Measurements from ENCODE around the gene CARMIL3.

Gene CARMIL3

DNA sequence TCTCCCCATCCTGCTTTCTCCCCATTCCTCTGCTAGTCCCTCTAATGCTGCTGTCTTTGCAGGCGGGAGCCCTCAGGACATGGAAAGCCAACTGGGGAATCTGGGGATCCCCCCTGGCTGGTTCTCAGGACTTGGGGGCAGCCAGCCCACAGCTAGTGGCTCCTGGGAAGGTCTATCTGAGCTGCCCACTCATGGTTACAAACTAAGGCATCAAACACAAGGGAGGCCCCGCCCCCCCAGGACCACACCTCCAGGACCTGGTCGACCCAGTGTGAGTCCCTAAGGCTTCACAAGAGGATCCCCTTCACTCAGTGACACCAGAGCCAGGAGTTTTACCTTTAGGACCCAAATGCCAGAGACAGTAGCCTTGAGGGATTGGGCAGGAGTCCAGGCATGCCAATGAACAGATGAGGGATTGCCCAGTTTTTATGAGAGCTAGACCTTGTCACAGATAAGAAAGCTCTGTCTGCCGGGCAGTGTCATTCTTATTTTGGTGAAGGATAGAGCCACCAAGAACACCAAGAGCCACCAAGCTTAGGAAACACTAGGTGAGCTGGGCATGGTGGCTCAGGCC, 11.5 kb downstream of the CARMIL3 start:
- no peak for DNase-seq (ENCODE audit: low read depth)

- DNase-seq (ENCODE audit: low read depth): no peak
Observed at GRCh38 chr14:24064091-24064795, 12.4 kb downstream of the CARMIL3 start.

- DNase-seq (ENCODE audit: low read depth): no peak
Observed at GRCh38 chr14:24064856-24065255, 13.0 kb downstream of the CARMIL3 start.

DNA sequence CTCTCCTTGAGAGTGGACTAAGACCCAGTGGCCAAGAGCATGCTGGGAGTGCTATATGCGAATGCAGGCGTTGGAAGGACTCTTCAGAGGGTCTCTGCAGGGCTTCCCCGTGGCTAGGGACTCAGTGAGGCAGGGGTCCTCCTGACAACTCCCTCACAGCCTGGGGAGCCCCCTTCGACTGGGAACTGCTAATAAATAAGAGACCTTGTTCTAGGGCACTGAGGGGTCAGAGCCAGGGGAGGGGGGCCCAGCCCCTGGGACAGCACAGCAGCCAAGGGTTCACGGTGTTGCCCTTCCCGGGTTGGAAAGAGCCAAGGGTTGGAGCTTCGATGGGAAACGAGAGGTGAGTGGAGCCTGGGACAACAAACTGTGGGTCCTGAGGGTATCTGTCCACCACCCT, 13.6 kb downstream of the CARMIL3 start:
- no peak for DNase-seq (ENCODE audit: low read depth)

- DNase-seq (ENCODE audit: low read depth): no peak
Observed at GRCh38 chr14:24066496-24067132, 14.8 kb downstream of the CARMIL3 start.

DNA sequence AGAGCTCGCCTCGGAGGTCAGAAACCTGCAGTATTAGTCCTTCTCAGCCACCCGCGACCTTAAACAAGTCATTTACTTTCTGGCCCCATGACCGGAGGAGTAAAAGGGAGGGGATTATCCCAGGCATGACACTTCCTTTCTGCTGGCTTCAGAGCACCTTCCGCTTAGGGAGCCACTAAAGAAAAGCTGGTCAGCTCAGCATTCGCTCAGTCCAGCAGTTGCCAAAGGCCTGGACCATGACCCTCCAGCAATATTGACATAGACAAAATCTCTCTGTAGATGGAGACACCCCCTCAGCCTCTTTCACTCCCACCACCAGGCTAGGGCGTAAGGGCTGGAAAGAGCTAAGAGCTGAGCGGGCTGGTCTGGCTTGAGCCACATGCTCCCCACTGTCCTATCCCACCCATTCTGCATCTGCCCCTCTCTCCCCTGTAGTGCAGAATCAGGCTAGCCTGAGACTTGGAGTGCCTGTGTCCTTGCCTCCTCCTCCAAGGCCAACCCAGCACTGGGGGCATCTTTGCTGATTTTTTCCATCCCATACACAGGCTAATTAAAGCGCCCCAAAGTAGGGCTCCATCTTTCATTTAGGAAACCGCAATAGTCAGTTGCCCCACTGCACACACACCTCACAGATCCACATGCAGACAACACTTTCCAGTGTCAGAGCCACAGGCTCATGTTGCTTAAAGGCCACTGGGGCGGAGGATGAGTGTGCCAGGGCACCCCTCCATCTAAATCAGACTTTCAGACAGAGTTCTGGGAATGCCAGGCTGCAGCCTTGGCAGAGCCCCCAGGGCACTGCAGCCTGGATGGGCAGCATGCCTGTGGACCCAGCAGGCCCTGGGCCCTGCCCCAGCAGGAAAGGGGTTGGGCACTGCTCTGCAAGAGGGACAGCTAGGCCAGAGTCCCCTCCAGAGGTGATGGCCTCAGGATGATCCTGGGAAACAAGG, 15.6 kb downstream of the CARMIL3 start:
- DNase-seq (ENCODE audit: low read depth): no peak

GRCh38 chr14:24068711-24069410, 17.1 kb downstream of the CARMIL3 start:
- DNase-seq (ENCODE audit: low read depth): no peak

DNA sequence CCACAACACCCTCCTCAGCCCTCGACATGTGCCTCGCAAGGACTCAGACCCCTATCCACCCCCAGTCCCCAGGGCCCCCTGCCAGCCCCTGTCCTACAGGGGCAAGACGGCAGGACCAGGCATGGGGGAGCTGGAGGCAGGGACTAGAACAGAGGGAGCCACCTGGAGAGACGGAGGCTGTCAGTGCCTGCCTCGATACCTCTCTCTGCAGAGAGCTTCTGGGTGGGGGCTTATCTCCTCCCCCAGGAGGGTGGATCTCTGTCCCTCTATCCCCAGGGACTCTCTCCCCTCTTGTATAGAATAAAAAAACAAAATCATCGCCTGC, 17.6 kb downstream of the CARMIL3 start:
- no peak for DNase-seq (ENCODE audit: low read depth)

DNA sequence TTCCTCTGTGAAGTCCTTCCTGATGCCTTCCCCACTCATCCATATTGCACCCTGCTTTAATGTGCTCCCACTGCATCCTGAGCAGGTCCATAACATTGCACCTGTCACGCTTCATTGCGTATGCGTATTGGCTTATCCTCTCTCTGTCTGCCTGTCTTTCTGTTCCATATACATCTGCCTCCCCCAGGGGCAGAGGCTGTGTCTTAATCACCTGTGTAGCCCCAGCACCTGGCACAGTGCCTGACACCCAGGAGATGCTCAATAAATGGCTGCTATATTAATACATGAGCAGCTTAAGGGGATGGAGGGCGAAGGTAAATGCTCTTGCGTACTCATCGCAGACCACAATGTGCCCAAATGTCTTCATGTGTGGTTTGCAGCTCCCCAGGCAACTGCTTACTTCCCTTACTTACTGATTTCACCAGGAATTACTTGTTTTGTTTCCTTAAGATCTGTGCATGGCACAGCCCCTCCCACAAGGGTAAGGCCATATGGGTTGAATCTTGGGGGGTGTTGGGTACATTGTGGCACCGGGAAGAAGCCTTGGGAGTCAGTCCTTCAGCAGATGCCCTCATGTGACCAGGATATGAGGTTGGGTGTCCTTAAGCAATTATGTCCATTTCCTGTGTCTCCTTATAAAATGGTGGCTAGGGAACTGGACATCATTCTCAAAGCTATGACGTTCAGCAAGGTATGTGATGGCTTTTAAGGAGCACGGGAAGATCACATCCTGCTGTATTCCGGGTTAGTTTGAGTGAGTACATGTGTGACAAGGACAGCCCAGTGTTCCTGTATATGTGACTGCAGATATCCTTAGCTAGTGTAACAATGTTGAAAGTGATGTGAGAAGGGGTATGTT, 18.7 kb downstream of the CARMIL3 start:
- DNase-seq (ENCODE audit: low read depth): no peak

GRCh38 chr14:24071144-24071697, 19.4 kb downstream of the CARMIL3 start, which contains the start of gene CPNE6:
Gene CPNE6, plus strand, starts transcription at chr14:24071562. Its CDS starts 1,375 bp downstream, at chr14:24072937.
- DNase-seq (ENCODE audit: low read depth): no peak

DNA sequence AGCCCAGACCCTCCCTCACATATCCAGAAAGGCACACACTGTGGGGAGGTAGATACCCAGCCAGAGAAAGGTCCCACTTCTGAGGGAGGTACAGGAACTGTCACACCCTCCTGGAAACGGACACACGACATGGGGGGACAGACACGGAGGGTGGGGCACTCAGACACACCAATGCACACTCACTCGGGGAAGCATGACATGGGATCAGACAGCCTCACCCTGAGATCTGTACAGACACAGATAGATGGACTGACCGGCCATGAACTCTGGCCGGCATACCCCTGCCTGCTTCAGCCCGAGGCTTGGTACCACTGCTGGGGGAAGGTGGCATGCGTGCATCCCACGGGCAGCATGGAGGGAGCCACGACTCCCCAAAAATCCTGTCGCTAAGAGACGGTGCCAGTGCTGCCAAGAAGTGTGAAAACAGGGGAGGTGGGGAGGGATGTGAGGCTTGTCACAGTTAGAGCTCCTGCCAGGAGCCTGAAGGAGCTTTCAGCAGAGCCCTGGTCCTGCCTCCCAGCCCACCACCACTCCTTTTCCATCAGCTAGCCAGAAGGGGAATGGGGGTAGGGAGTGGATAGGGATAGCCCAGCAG, 20.1 kb downstream of the CARMIL3 start:
- no peak for DNase-seq (ENCODE audit: low read depth)

- no peak for DNase-seq (ENCODE audit: low read depth)
Observed at GRCh38 chr14:24072436-24072835, 20.6 kb downstream of the CARMIL3 start.

DNA sequence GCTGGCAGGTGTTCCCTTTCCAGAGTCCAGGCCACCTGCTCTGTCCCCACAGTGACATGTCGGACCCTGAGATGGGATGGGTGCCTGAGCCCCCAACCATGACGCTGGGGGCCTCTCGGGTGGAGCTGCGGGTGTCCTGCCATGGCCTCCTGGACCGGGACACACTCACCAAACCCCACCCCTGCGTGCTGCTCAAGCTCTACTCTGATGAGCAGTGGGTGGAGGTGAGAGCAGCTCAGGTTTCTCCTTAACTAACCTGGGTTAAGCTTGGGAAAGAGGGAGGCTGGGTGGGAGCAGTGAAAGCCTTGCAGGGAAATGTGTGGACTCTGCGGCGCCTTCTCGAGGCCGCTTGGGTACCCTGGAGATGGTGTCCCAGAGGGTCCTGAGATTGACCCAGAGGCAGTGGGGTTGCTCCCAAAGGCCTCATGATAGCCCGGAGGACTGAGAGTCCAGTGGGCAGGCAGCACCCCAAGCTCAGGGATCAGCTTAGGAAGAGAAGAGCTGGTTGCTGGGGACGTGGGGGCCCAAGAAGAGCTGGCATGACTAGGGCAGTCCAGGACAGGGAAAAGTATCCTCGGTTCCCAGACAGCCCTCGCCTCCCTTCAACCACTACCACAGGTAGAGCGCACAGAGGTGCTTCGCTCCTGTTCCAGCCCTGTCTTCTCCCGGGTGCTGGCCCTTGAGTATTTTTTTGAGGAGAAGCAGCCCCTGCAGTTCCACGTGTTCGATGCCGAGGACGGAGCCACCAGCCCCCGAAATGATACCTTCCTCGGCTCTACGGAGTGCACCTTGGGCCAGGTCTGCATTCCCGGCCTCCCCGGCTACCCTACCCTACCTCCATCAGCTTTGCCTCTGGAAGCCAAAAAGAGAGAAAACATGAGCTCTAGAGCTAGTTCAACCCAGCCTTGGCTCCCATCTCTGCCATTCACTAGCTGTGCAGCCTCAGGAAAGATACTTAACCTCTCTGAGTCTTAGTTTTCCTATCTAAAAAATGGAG, 21.4 kb downstream of the CARMIL3 start:
- no peak for DNase-seq (ENCODE audit: low read depth)

GRCh38 chr14:24074625-24075484, 23.0 kb downstream of the CARMIL3 start:
- no peak for DNase-seq (ENCODE audit: low read depth)

GRCh38 chr14:24075485-24076301, 23.9 kb downstream of the CARMIL3 start:
- no peak for DNase-seq (ENCODE audit: low read depth)

DNA sequence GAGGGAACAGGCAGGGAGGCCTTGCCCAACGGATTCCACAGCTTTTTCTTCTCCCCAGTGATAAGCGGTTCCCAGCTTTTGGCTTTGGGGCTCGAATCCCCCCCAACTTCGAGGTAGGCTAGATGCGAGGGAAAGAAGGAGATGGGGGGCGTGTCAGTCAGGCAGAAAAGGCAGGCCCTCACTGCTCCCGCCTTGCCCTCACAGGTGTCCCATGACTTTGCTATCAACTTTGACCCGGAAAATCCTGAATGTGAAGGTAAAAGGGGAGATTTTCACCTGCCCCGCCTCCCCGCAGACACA, 24.4 kb downstream of the CARMIL3 start:
- DNase-seq (ENCODE audit: low read depth): no peak

DNA sequence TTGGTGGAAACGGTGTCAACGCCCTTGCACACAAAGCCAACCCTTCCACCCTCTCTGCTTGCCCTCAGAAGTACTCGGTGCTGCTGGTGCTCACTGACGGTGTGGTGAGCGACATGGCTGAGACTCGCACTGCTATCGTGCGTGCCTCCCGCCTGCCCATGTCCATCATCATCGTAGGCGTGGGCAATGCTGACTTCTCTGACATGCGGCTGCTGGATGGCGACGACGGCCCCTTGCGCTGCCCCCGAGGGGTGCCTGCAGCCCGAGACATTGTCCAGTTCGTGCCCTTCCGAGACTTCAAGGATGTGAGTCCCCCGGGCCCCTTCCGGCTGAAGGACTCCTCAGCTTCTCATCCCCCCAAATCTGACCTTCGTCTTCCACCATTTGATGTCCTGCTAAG, 25.3 kb downstream of the CARMIL3 start:
- no peak for DNase-seq (ENCODE audit: low read depth)

Measured in T-helper 22 cell (primary cell).